Prostate gland (tissue), 2 donors: Measurements from ENCODE around the gene ZBTB7C. TPM values are rescaled to one million over a fixed set of nuclear protein-coding genes. Genes with fewer than 3 reads are reported as not detected.

Experiments
- DNase-seq: peaks from one replicate; pipeline ENCODE4 v3.0.0-alpha.2; 2019; ENCODE audit warnings: low spot score
- H3K27ac ChIP-seq, 2 donors: fragments of 200-600 bp; sonication (generic); 2 replicates each; pipeline ENCODE4 v1.5.1; 2017 to 2019
- H3K27me3 ChIP-seq: fragments of 200-600 bp; sonication (generic); replicated peaks from 2 replicates; pipeline ENCODE4 v1.5.1; 2019; ENCODE audit not compliant: insufficient read depth
- H3K36me3 ChIP-seq, 2 donors: fragments of 200-600 bp; sonication (generic); 1 replicate in 1 of 2; 2 replicates in 1 of 2; pipeline versions ENCODE4 v1.5.1 to v1.8.1; 2017 to 2019
- H3K4me1 ChIP-seq: fragments of 200-600 bp; sonication (generic); replicated peaks from 2 replicates; pipeline ENCODE4 v1.5.1; 2019
- H3K4me3 ChIP-seq, 2 donors: fragments of 200-600 bp; sonication (generic); 2 replicates each; pipeline ENCODE4 v1.5.1; 2017 to 2019
- H3K9me3 ChIP-seq: fragments of 200-600 bp; sonication (generic); 2 replicates; pipeline ENCODE4 v1.5.1; 2017
- CTCF ChIP-seq, 4 experiments: fragments of 200-600 bp in 2 of 4; fragments of 450-650 bp in 2 of 4; sonication (generic) in 2 of 4; IDR thresholded peaks; 1 replicate in 3 of 4; 2 replicates in 1 of 4; pipeline ENCODE4 v1.5.1; 2016 to 2019; ENCODE audit warnings: antibody characterized with exemption in 4 of 4, mild to moderate bottlenecking in 2 of 4, moderate library complexity in 2 of 4
- POLR2A ChIP-seq: fragments of 450-650 bp; IDR thresholded peaks from one replicate; pipeline ENCODE4 v1.6.1; 2016; ENCODE audit warnings: antibody characterized with exemption, mild to moderate bottlenecking
- POLR2AphosphoS5 ChIP-seq: sonication (generic); formaldehyde crosslinking; IDR thresholded peaks from one replicate; pipeline ENCODE4 v1.6.1; 2017; ENCODE audit warnings: antibody characterized with exemption
- WGBS: methylation state at CpG from one replicate; pipeline ENCODE4 v1.1.5; 2018; 5-methylcytosine and 5-hydroxymethylcytosine counted together
- intact Hi-C: fragments of 100-400 bp; cut with DNase I; formaldehyde crosslinking; loops from one replicate; pipeline ENCODE4 v1.14.2; 2022
- total RNA-seq, 2 donors: library from RNA; depleted of rRNA; stranded (reverse); fragments of >200 nt; gene quantifications; one replicate each; pipeline ENCODE4 v1.1.0, GENCODE V29; 2016

Gene ZBTB7C
- total RNA-seq, 2 donors from 2014 or later = 14.7 to 48.9 TPM

DNA sequence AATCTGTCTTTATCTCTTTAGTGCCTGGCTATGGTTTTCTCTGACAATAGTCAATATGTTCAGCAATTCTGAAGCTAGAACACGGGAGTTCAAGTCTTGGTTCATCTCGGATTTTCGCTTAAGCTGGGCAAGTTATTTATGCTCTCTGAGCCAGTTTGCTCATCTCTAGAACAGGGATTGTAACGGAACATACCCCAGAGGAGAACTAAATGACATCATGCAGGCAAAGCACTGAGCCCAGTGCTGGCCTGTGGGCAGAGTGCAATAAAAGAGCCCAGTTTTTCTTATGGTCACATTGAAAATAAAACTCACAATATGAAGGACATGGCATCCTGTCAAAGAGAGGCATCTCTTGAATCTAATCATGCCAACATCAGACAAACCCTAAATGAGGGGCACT lies 143.9 kb downstream of the ZBTB7C start:
- TF ChIP-seq POLR2AphosphoS5 (no peak), POLR2A (no peak), CTCF (IDR thresholded peaks at IDR 0.05) (no peak)
- no peak overlapping the region for H3K4me3 ChIP-seq
- H3K27me3 ChIP-seq = no peaks in the 10 kb centered on the region
- 88% methylated on average over 4 of the region's 4 CpGs for WGBS
- H3K36me3 ChIP-seq = no peaks in the 10 kb centered on the region
- H3K9me3 ChIP-seq = no peaks in the 10 kb centered on the region
- DNase-seq = no peak
- no peak overlapping the region for H3K27ac ChIP-seq
- intact Hi-C loops = no loop called here
- H3K4me1 ChIP-seq = no peaks in the 10 kb centered on the region

DNA sequence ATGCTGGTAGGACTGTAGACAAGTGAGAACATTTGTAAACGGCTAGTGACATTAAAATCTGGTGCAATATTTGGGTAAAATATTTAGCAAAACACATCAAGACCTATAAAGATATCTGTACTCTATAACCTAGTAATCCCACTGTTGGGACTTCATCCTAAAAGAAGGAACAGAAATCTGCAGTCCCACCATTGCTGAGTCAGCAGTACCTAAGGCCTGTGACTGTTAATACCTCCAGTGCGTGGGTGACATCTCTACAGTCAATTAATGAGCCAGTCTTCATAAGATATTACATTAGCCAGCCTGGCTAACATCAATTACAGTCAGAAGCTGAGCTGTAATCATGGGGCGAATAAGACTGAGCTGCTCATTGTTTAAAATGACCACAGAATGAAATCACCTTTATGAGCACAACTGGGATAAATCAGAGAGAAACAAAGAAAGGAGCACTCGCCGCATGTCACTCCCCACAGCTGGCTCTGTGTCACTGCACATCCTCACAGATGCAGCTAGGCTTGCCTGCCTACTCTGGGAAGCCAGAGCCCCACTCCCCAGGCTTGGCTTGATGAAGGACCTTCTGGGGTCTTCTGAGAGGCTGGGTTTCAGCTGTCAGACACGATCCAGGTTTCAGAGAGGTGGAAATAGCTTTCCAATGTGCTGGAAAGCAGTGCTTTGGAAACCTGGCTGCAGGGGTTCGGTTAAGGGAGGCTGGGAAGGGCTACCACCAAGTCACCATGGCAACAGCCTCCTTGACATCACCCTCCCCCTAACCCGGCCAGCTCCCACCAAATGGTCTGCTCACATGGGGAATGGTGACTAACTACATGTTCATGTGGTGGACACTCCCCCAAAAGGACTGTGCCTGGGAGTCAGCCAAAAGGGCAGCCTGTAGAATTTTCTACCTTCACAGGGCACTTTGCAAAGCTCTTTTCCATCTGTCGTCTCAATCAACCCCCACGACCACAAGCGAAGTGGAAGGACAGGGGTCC lies 145.0 kb downstream of the ZBTB7C start:
- 79% methylated on average over 11 of the region's 11 CpGs for WGBS
- H3K4me1 ChIP-seq = no peaks in the 10 kb centered on the region
- intact Hi-C loops = no loop called here
- no peak overlapping the region for H3K4me3 ChIP-seq
- H3K36me3 ChIP-seq = no peaks in the 10 kb centered on the region
- H3K27ac ChIP-seq = no peak overlapping the region
- DNase-seq = no peak
- no peaks in the 10 kb centered on the region for H3K9me3 ChIP-seq
- TF ChIP-seq CTCF (IDR thresholded peaks at IDR 0.05) (no peak), POLR2AphosphoS5 (no peak), POLR2A (no peak)
- H3K27me3 ChIP-seq = no peaks in the 10 kb centered on the region

GRCh38 chr18:48263192-48263853 lies 145.9 kb downstream of the ZBTB7C start:
- TF ChIP-seq POLR2AphosphoS5 (no peak), CTCF (IDR thresholded peaks at IDR 0.05) (no peak), POLR2A (no peak)
- Histone ChIP-seq H3K36me3 (no peaks in the 10 kb centered on the region), H3K27me3 (no peaks in the 10 kb centered on the region), H3K27ac (no peak overlapping the region), H3K4me3 (no peak overlapping the region), H3K4me1 (no peaks in the 10 kb centered on the region), H3K9me3 (no peaks in the 10 kb centered on the region)
- WGBS = 79% methylated on average over 7 of the region's 7 CpGs
- intact Hi-C loops = no loop called here
- no peak for DNase-seq

- whole genome bisulfite sequencing = 79% methylated on average over 2 of the region's 2 CpGs
- TF ChIP-seq POLR2AphosphoS5 (no peak), CTCF (IDR thresholded peaks at IDR 0.05) (no peak), POLR2A (no peak)
- Histone ChIP-seq H3K9me3 (no peaks in the 10 kb centered on the region), H3K27me3 (no peaks in the 10 kb centered on the region), H3K4me3 (no peak overlapping the region), H3K27ac (no peak overlapping the region), H3K4me1 (no peaks in the 10 kb centered on the region), H3K36me3 (no peaks in the 10 kb centered on the region)
- DNase-seq = no peak
- intact Hi-C loops = no loop called here
Observed at GRCh38 chr18:48260237-48260636, 148.9 kb downstream of the ZBTB7C start.
